Measurements from ENCODE around the gene TP53AIP1. TPM values are rescaled to one million over a fixed set of nuclear protein-coding genes. Genes with fewer than 3 reads are reported as not detected.

Gene TP53AIP1
- total and polyA plus RNA-seq, 9 of the 15 experiments (the other 6 are each of a cell fraction or from before 2014, with no cell fraction given) = not detected

DNA sequence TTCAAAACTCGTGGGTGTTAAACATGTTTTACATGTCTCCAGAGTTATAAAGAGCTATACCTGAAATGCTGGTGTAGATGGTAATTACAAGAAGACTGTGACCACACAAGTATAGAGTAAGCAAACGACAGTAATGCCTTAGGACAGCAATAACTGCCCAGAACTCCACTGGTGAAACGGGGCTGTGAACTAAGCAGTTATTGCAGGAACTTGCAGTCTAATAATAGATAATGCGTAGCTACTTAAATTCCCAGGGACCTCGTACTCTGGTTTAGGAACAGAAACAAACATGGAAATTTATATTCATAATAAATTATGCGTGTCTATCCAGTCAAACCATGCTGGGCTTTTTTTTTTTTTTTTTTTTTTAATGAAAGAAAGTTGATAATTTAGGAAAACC is 24.9 kb upstream of the TP53AIP1 start (continued):
- no peak for TF ChIP-seq SRSF1 (IDR thresholded peaks at IDR 0.05; ENCODE audit: low read depth, low read length)
- no peak for TF ChIP-seq HEY1 (CRISPR knock-in tag; IDR thresholded peaks at IDR 0.05; ENCODE audit: borderline replicate concordance)
- TF ChIP-seq, protein P1, sequence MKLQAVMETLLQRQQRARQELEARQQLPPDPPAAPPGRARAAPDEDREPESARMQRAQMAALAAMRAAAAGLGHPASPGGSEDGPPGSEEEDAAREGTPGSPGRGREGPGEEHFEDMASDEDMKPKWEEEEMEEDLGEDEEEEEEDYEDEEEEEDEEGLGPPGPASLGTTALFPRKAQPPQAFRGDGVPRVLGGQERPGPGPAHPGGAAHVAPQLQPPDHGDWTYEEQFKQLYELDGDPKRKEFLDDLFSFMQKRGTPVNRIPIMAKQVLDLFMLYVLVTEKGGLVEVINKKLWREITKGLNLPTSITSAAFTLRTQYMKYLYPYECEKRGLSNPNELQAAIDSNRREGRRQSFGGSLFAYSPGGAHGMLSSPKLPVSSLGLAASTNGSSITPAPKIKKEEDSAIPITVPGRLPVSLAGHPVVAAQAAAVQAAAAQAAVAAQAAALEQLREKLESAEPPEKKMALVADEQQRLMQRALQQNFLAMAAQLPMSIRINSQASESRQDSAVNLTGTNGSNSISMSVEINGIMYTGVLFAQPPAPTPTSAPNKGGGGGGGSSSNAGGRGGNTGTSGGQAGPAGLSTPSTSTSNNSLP (IDR thresholded peaks at IDR 0.05; ENCODE audit: borderline replicate concordance, low read depth, low read length) = no peak
- TF ChIP-seq NR0B1 (IDR thresholded peaks at IDR 0.05; ENCODE audit: partially characterized antibody) = no peak
- TF ChIP-seq ASH1L (IDR thresholded peaks at IDR 0.05; ENCODE audit: borderline replicate concordance, low read depth, partially characterized antibody) = no peak
- TF ChIP-seq PTBP1 (IDR thresholded peaks at IDR 0.05; ENCODE audit: low read depth, low read length) = no peak
- no peak for TF ChIP-seq ARID1B (IDR thresholded peaks at IDR 0.05)
- TF ChIP-seq ZBTB17 (CRISPR knock-in tag; IDR thresholded peaks at IDR 0.05) = no peak
- no peak for TF ChIP-seq YBX1 (IDR thresholded peaks at IDR 0.05)
- TF ChIP-seq SRSF9 (IDR thresholded peaks at IDR 0.05; ENCODE audit: borderline replicate concordance, low read depth, low read length) = no peak
- TF ChIP-seq, protein P2, sequence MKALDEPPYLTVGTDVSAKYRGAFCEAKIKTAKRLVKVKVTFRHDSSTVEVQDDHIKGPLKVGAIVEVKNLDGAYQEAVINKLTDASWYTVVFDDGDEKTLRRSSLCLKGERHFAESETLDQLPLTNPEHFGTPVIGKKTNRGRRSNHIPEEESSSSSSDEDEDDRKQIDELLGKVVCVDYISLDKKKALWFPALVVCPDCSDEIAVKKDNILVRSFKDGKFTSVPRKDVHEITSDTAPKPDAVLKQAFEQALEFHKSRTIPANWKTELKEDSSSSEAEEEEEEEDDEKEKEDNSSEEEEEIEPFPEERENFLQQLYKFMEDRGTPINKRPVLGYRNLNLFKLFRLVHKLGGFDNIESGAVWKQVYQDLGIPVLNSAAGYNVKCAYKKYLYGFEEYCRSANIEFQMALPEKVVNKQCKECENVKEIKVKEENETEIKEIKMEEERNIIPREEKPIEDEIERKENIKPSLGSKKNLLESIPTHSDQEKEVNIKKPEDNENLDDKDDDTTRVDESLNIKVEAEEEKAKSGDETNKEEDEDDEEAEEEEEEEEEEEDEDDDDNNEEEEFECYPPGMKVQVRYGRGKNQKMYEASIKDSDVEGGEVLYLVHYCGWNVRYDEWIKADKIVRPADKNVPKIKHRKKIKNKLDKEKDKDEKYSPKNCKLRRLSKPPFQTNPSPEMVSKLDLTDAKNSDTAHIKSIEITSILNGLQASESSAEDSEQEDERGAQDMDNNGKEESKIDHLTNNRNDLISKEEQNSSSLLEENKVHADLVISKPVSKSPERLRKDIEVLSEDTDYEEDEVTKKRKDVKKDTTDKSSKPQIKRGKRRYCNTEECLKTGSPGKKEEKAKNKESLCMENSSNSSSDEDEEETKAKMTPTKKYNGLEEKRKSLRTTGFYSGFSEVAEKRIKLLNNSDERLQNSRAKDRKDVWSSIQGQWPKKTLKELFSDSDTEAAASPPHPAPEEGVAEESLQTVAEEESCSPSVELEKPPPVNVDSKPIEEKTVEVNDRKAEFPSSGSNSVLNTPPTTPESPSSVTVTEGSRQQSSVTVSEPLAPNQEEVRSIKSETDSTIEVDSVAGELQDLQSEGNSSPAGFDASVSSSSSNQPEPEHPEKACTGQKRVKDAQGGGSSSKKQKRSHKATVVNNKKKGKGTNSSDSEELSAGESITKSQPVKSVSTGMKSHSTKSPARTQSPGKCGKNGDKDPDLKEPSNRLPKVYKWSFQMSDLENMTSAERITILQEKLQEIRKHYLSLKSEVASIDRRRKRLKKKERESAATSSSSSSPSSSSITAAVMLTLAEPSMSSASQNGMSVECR (CRISPR knock-in tag; IDR thresholded peaks at IDR 0.05) = no peak
- no peak for TF ChIP-seq POLR3G (IDR thresholded peaks at IDR 0.05; ENCODE audit: extremely low read depth, insufficient read length, insufficient replicate concordance)

Data from K562 (cell line).